ENCODE results near the gene TOP3B.

- TF ChIP-seq CTCF (IDR thresholded peaks at IDR 0.05; ENCODE audit: low read depth, low read length, missing input control) (no peak), EGR1 (IDR thresholded peaks at IDR 0.05; ENCODE audit: low read depth in 2 of 2) (no peak), NR2F2 (IDR thresholded peaks at IDR 0.05) (no peak), SP1 (IDR thresholded peaks at IDR 0.05) (no peak), TAF1 (conservative IDR thresholded peaks at IDR 0.05) (no peak), HNF4A (conservative IDR thresholded peaks at IDR 0.05) (no peak)
- TF ChIP-seq, protein P1, sequence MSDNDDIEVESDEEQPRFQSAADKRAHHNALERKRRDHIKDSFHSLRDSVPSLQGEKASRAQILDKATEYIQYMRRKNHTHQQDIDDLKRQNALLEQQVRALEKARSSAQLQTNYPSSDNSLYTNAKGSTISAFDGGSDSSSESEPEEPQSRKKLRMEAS (IDR thresholded peaks at IDR 0.05), result no peak
- TF ChIP-seq, protein P2, sequence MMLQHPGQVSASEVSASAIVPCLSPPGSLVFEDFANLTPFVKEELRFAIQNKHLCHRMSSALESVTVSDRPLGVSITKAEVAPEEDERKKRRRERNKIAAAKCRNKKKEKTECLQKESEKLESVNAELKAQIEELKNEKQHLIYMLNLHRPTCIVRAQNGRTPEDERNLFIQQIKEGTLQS (IDR thresholded peaks at IDR 0.05), result no peak
Measured at GRCh38 chr22:22022255-22022840, 39.8 kb upstream of the TOP3B start.

Measured in liver (tissue), 3 donors.